ENCODE data around the gene BOC. TPM values are rescaled to one million over a fixed set of nuclear protein-coding genes. Genes with fewer than 3 reads are reported as not detected.

BOC gene
- polyA plus RNA-seq, 1 experiment: 17.7 TPM

DNA sequence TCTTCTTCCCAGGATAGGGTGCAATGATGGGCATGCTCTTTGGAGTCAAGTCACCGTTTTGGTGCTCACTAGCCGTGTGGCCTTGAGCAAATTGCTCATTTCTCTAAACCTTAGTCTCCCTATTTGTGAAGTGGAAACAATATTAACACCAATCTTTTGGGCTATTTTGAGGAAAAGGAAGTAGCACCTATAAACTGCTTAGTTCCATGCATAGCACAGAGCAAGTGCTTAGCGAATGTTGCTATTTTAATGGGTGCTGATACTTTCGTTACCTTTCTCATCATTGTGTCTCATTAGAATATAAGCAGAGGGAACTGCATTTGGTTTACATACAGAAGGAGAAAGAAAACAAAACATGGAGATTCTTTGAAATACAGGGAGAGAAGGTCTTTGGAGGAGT is 66.1 kb downstream of the BOC start:
- POLR2A ChIA-PET: no interaction called here
- no peak overlapping the region for H3K4me3 ChIP-seq (ENCODE audit: low read depth, low read length)
- TF ChIP-seq, protein P1, sequence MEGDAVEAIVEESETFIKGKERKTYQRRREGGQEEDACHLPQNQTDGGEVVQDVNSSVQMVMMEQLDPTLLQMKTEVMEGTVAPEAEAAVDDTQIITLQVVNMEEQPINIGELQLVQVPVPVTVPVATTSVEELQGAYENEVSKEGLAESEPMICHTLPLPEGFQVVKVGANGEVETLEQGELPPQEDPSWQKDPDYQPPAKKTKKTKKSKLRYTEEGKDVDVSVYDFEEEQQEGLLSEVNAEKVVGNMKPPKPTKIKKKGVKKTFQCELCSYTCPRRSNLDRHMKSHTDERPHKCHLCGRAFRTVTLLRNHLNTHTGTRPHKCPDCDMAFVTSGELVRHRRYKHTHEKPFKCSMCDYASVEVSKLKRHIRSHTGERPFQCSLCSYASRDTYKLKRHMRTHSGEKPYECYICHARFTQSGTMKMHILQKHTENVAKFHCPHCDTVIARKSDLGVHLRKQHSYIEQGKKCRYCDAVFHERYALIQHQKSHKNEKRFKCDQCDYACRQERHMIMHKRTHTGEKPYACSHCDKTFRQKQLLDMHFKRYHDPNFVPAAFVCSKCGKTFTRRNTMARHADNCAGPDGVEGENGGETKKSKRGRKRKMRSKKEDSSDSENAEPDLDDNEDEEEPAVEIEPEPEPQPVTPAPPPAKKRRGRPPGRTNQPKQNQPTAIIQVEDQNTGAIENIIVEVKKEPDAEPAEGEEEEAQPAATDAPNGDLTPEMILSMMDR (IDR thresholded peaks at IDR 0.05; ENCODE audit: insufficient read depth, low read depth, low read length): no peak
- CTCF ChIA-PET: interaction anchor here (1.1 kb wide), 1 partner anchor 11 kb away, joined by 3 read pairs; no protein-coding TSS in a partner anchor
- H3K36me3 ChIP-seq (ENCODE audit: control insufficient read depth, insufficient read depth, low read length): peaks cover 23% of the 10 kb centered on the region
- no peak for DNase-seq (ENCODE audit: low read depth)
- no peaks in the 10 kb centered on the region for H3K27me3 ChIP-seq (ENCODE audit: control insufficient read depth, insufficient read depth, low read length)

DNA sequence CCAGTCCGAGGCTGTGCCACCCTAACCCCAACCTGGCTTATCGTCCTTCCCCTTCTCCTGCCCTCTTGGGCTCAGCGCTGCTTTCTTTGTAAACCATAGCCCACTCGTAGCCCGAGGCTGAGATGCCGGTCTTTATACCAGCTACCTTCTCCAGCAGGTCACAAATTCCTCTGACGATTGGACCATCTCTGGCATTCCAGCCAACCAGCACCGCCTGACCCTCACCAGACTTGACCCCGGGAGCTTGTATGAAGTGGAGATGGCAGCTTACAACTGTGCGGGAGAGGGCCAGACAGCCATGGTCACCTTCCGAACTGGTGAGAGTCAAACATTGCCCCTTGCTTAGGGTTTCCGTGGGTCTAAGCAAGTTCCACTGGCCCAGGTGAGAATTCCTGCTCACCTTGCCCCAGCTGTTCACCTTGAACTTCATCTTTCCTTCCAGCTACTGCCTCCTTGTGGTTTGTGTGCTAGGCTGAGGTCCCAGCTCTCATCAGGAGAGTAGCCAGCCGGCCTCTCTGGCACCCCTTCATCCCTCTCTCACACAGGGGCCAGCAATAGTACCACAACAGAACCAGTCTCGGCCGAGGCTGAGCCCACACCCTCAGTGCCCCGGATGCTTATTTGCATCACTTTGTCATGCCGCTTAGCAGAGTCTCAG is 66.7 kb downstream of the BOC start:
- H3K36me3 ChIP-seq (ENCODE audit: control insufficient read depth, insufficient read depth, low read length): peaks cover 17% of the 10 kb centered on the region
- TF ChIP-seq, protein P1 (IDR thresholded peaks at IDR 0.05; ENCODE audit: insufficient read depth, low read depth, low read length): no peak
- no peak overlapping the region for H3K4me3 ChIP-seq (ENCODE audit: low read depth, low read length)
- no peaks in the 10 kb centered on the region for H3K27me3 ChIP-seq (ENCODE audit: control insufficient read depth, insufficient read depth, low read length)
- DNase-seq (ENCODE audit: low read depth): no peak
- POLR2A ChIA-PET: no interaction called here
- CTCF ChIA-PET: no interaction called here

DNA sequence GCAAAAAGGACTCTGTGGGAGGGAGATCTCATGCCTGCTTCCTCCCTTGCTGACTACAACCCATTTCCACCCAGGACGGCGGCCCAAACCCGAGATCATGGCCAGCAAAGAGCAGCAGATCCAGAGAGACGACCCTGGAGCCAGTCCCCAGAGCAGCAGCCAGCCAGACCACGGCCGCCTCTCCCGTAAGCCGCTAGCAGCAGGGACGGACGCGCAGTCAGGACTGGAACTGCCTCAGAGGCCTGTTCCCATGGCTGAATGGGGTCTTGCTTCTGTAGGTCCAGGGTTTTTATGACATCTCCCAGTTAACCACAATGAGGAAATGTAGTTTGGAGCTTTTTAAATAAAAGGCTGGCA is 67.2 kb downstream of the BOC start:
- no peak for DNase-seq (ENCODE audit: low read depth)
- ChIA-PET POLR2A (no interaction called here), CTCF (interaction anchor here (0.7 to 1.0 kb wide), 3 partner anchors 20 to 244 kb away, joined by 3 read pairs; no protein-coding TSS in a partner anchor)
- TF ChIP-seq, protein P1 (IDR thresholded peaks at IDR 0.05; ENCODE audit: insufficient read depth, low read depth, low read length): no peak
- Histone ChIP-seq H3K27me3 (ENCODE audit: control insufficient read depth, insufficient read depth, low read length) (no peaks in the 10 kb centered on the region), H3K4me3 (ENCODE audit: low read depth, low read length) (no peak overlapping the region), H3K36me3 (ENCODE audit: control insufficient read depth, insufficient read depth, low read length) (peaks cover 17% of the 10 kb centered on the region)

DNA sequence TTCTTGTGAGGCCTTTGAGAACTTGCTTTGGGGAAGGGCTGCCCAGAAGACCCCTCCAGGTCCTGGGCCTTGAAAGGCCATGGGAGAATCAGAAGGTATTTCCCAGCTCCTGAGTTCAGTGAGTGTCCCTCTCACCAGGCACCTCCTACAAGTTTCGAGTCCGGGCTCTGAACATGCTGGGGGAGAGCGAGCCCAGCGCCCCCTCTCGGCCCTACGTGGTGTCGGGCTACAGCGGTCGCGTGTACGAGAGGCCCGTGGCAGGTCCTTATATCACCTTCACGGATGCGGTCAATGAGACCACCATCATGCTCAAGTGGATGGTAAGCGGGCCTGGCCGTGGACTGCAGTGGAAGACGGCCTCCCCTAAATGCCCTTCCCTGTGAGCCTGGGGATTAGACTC is 68.3 kb downstream of the BOC start:
- POLR2A ChIA-PET: no interaction called here
- Histone ChIP-seq H3K4me3 (ENCODE audit: low read depth, low read length) (no peak overlapping the region), H3K36me3 (ENCODE audit: control insufficient read depth, insufficient read depth, low read length) (peaks cover 14% of the 10 kb centered on the region), H3K27me3 (ENCODE audit: control insufficient read depth, insufficient read depth, low read length) (no peaks in the 10 kb centered on the region)
- TF ChIP-seq, protein P1 (IDR thresholded peaks at IDR 0.05; ENCODE audit: insufficient read depth, low read depth, low read length): no peak
- no peak for DNase-seq (ENCODE audit: low read depth)
- CTCF ChIA-PET: interaction anchor here (1.0 kb wide), 3 partner anchors 9 to 245 kb away, joined by 3 read pairs; no protein-coding TSS in a partner anchor

DNA sequence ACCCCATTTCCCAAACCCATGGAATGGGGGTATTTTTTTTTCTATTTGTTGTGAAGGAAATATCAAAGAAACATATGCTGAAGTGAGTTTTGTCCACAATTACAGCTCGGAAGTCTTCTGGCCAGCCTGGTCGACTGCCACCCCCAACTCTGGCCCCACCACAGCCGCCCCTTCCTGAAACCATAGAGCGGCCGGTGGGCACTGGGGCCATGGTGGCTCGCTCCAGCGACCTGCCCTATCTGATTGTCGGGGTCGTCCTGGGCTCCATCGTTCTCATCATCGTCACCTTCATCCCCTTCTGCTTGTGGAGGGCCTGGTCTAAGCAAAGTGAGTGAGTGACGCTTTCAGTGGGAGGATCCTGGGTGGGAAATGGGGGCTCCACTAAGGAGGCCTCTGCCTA is 71.9 kb downstream of the BOC start:
- Histone ChIP-seq H3K4me3 (ENCODE audit: low read depth, low read length) (no peak overlapping the region), H3K36me3 (ENCODE audit: control insufficient read depth, insufficient read depth, low read length) (peaks cover 13% of the 10 kb centered on the region), H3K27me3 (ENCODE audit: control insufficient read depth, insufficient read depth, low read length) (no peaks in the 10 kb centered on the region)
- ChIA-PET POLR2A (no interaction called here), CTCF (interaction anchor here (0.6 kb wide), 1 partner anchor 122 kb away, joined by 3 read pairs; no protein-coding TSS in a partner anchor)
- TF ChIP-seq, protein P1 (IDR thresholded peaks at IDR 0.05; ENCODE audit: insufficient read depth, low read depth, low read length): no peak
- no peak for DNase-seq (ENCODE audit: low read depth)
